Mesothelial cell of epicardium (in vitro differentiated cells): ENCODE data around the gene ROBO2. TPM values are rescaled to one million over a fixed set of nuclear protein-coding genes. Genes with fewer than 3 reads are reported as not detected.

Experiments
- DNase-seq, 2 experiments: peaks; one replicate each; pipeline ENCODE4 v3.0.0; 2021; ENCODE audit warnings: low spot score in 2 of 2; ENCODE audit not compliant: unreplicated experiment in 2 of 2
- H3K27ac Mint-ChIP-seq: 2 replicates; pipeline ENCODE4 v1.8.0; 2021; ENCODE audit warnings: mixed read lengths
- H3K27me3 Mint-ChIP-seq: 2 replicates; pipeline ENCODE4 v1.8.0; 2021; ENCODE audit warnings: low read depth, mixed read lengths
- H3K36me3 Mint-ChIP-seq: 2 replicates; pipeline ENCODE4 v1.8.0; 2021; ENCODE audit warnings: mixed read lengths
- H3K4me1 Mint-ChIP-seq: 2 replicates; pipeline ENCODE4 v1.8.0; 2021; ENCODE audit warnings: mixed read lengths
- H3K4me3 Mint-ChIP-seq: 2 replicates; pipeline ENCODE4 v1.8.0; 2021; ENCODE audit warnings: mild to moderate bottlenecking, moderate library complexity, mixed read lengths
- H3K9me3 Mint-ChIP-seq: 2 replicates; pipeline ENCODE4 v1.8.0; 2021; ENCODE audit warnings: mixed read lengths
- CTCF ChIP-seq: fragments of 200-600 bp; sonication (generic); IDR thresholded peaks from one replicate; pipeline ENCODE4 v1.5.0; 2021; ENCODE audit warnings: antibody characterized with exemption; ENCODE audit not compliant: unreplicated experiment
- total RNA-seq: library from RNA; stranded (reverse); gene quantifications from 3 replicates; pipeline ENCODE4 v1.2.1, GENCODE V29; 2021

The ROBO2 gene
- total RNA-seq, 1 donor from 2014 or later = 82.3 TPM

- H3K4me3 Mint-ChIP-seq = no peak overlapping the region
- H3K36me3 Mint-ChIP-seq = peaks cover 13% of the 10 kb centered on the region
- no peaks in the 10 kb centered on the region for H3K27me3 Mint-ChIP-seq
- no peak for DNase-seq
- TF ChIP-seq CTCF = no peak
- no peak overlapping the region for H3K27ac Mint-ChIP-seq
- H3K9me3 Mint-ChIP-seq = peaks cover 44% of the 10 kb centered on the region
- H3K4me1 Mint-ChIP-seq = peaks cover 4% of the 10 kb centered on the region
Observed at GRCh38 chr3:77660718-77661117, 620.8 kb downstream of the ROBO2 start.

- Mint-ChIP-seq H3K27ac (no peak overlapping the region), H3K4me1 (peaks cover 13% of the 10 kb centered on the region)
Observed at GRCh38 chr3:77667901-77668300, 628.0 kb downstream of the ROBO2 start.

GRCh38 chr3:77668376-77668775 is 628.5 kb downstream of the ROBO2 start:
- H3K4me1 Mint-ChIP-seq = peaks cover 13% of the 10 kb centered on the region
- no peak overlapping the region for H3K4me3 Mint-ChIP-seq
- DNase-seq = no peak
- no peak for TF ChIP-seq CTCF
- no peaks in the 10 kb centered on the region for H3K36me3 Mint-ChIP-seq
- peaks cover 21% of the 10 kb centered on the region for H3K9me3 Mint-ChIP-seq
- H3K27ac Mint-ChIP-seq = no peak overlapping the region
- no peaks in the 10 kb centered on the region for H3K27me3 Mint-ChIP-seq

More at GRCh38 chr3:77667901-77668300, 628.0 kb downstream of the ROBO2 start:
- Mint-ChIP-seq H3K27me3 (no peaks in the 10 kb centered on the region), H3K36me3 (peaks cover under 1% of the 10 kb centered on the region), H3K4me3 (no peak overlapping the region), H3K9me3 (peaks cover 25% of the 10 kb centered on the region)
- TF ChIP-seq CTCF = no peak
- DNase-seq = no peak

- Mint-ChIP-seq H3K9me3 (peaks cover 23% of the 10 kb centered on the region), H3K27ac (no peak overlapping the region), H3K4me1 (peaks cover 13% of the 10 kb centered on the region), H3K4me3 (no peak overlapping the region), H3K36me3 (no peaks in the 10 kb centered on the region), H3K27me3 (no peaks in the 10 kb centered on the region)
- TF ChIP-seq CTCF = no peak
- DNase-seq = no peak
Observed at GRCh38 chr3:77672016-77672415, 632.1 kb downstream of the ROBO2 start.

GRCh38 chr3:77682162-77682561 is 642.3 kb downstream of the ROBO2 start:
- Mint-ChIP-seq H3K4me3 (no peak overlapping the region), H3K4me1 (peaks cover 17% of the 10 kb centered on the region), H3K27me3 (no peaks in the 10 kb centered on the region), H3K9me3 (peaks cover 31% of the 10 kb centered on the region), H3K36me3 (peaks cover 8% of the 10 kb centered on the region), H3K27ac (no peak overlapping the region)
- no peak for DNase-seq
- no peak for TF ChIP-seq CTCF

GRCh38 chr3:77684115-77684514 is 644.2 kb downstream of the ROBO2 start:
- H3K9me3 Mint-ChIP-seq = peaks cover 26% of the 10 kb centered on the region
- peaks cover 2% of the 10 kb centered on the region for H3K4me1 Mint-ChIP-seq
- no peak overlapping the region for H3K4me3 Mint-ChIP-seq
- H3K27me3 Mint-ChIP-seq = no peaks in the 10 kb centered on the region
- no peak for TF ChIP-seq CTCF
- no peak overlapping the region for H3K27ac Mint-ChIP-seq
- H3K36me3 Mint-ChIP-seq = peaks cover 8% of the 10 kb centered on the region
- no peak for DNase-seq
